Lung (tissue), 12 donors: ENCODE data around the gene GYS1. TPM values are rescaled to one million over a fixed set of nuclear protein-coding genes. Genes with fewer than 3 reads are reported as not detected.

Experiments
- ATAC-seq: fragments of 200-7000 bp; cut with Tn5 transposase; one replicate; pipeline ENCODE4 v1.9.1; 2020; ENCODE audit warnings: moderate number of reproducible peaks; ENCODE audit not compliant: insufficient read depth, low FRiP score
- DNase-seq, 3 donors: peaks; one replicate each; pipeline ENCODE4 v3.0.0-alpha.2; 2013 to 2017
- H3K27ac ChIP-seq, 2 donors: one replicate each; pipeline ENCODE4 v1.5.1; 2013; ENCODE audit warnings: mild to moderate bottlenecking in 2 of 2, moderate library complexity in 2 of 2, control low read depth in 1 of 2, inconsistent platforms in 1 of 2, low read depth in 1 of 2, low read length in 1 of 2
- H3K27me3 ChIP-seq, 3 donors: one replicate each; pipeline ENCODE4 v1.5.1; 2013; ENCODE audit warnings: low read length in 2 of 3; ENCODE audit not compliant: control insufficient read depth in 3 of 3, insufficient read depth in 3 of 3
- H3K36me3 ChIP-seq, 4 donors: one replicate each; pipeline ENCODE4 v1.5.1; 2013; ENCODE audit warnings: low read length in 4 of 4, mild to moderate bottlenecking in 1 of 4, moderate library complexity in 1 of 4; ENCODE audit not compliant: control insufficient read depth in 4 of 4, insufficient read depth in 4 of 4
- H3K4me1 ChIP-seq, 5 donors: one replicate each; pipeline ENCODE4 v1.5.1; 2013; ENCODE audit warnings: low read length in 5 of 5, mild to moderate bottlenecking in 2 of 5, moderate library complexity in 1 of 5; ENCODE audit not compliant: control insufficient read depth in 5 of 5, insufficient read depth in 5 of 5
- H3K4me3 ChIP-seq: one replicate; pipeline ENCODE4 v1.5.1; 2013; ENCODE audit warnings: mild to moderate bottlenecking, control low read depth, moderate library complexity
- H3K9ac ChIP-seq, 2 donors: one replicate each; pipeline ENCODE4 v1.5.1; 2013; ENCODE audit warnings: low read length in 2 of 2, control low read depth in 1 of 2; ENCODE audit not compliant: insufficient read depth in 1 of 2
- H3K9me3 ChIP-seq, 4 donors: one replicate each; pipeline ENCODE4 v1.5.1; 2013; ENCODE audit warnings: low read length in 3 of 4, mild to moderate bottlenecking in 1 of 4, moderate library complexity in 1 of 4; ENCODE audit not compliant: control insufficient read depth in 4 of 4, insufficient read depth in 3 of 4
- WGBS, 2 donors: extraction: QIAGEN DNeasy Blood & Tissue Kit; methylation state at CpG; one replicate each; pipeline ENCODE4 v1.1.7; 2013; 5-methylcytosine and 5-hydroxymethylcytosine counted together
- polyA plus RNA-seq, 2 donors: library from polyadenylated mRNA; stranded (reverse); fragments of 200-250 nt; gene quantifications; one replicate each; pipeline ENCODE4 v1.2.1, GENCODE V29; 2013
- total RNA-seq, 2 donors: library from RNA; depleted of rRNA in 1 of 2; stranded (reverse); fragments of >200 nt in 1 of 2; gene quantifications; one replicate each; pipeline ENCODE4 v1.2.1, GENCODE V29; 2014 to 2021
- TF ChIP-seq, protein P1 (sequence below): IDR thresholded peaks from 2 replicates; pipeline ENCODE4 v1.5.1; 2012; ENCODE audit warnings: mild to moderate bottlenecking; ENCODE audit errors: control extremely low read depth, extremely low read depth
- donor health status: control.
- donor health status: control.
- donor health status: Bipolar disorder and iron deficiency.
- donor health status: healthy.
- donor health status: DM: yes; HTN: yes; CAD: no.

GYS1 gene
- total and polyA plus RNA-seq, 4 donors, result 22.7 to 49.7 (median 31.9) TPM

DNA sequence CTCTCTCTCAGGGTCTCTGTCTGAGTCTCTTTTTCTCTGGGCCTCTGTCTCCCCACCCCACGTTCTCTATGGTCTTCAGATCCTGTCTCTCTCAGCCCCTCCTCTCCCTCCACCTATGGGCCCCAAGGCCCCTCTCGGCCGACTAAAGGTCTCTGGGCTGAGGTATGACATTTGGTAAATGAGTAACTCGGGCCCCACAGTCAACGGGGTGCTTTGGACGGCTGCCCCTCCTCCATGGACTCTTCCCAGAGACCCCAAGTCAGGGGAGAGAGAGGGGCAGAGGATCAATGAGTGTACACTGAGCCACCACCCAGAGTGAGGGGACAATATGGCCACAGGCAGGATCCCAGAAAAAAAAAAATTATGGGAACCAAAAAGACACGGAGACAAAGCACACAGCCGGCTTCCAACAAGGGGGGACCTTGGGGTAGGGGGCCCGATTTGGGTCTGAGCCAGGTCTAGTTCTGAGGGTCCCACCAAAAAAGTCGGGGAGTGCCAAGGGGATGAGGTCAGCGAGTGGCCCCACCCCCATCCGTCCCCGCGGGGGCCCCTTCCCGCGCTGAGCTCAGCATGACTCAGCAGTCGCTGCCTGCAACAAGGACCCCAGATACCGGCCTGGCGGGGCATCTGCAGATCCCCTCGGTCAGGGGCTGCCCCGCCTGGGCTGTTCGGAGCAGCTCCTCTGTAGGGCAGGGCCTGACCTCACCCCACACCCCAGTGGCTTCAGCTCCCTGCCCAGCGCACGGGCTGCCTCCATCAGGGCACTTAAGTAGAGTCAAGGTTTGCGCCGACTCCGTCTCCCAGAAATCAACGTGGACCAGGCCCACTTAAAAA, 29.5 kb downstream of the GYS1 start:
- Histone ChIP-seq H3K9ac (peak overlapping the region; percentile 46 to 83), H3K4me3 (no peak overlapping the region), H3K27me3 (no peaks in the 10 kb centered on the region), H3K4me1 (peaks cover 5 to 35% (median 16%) of the 10 kb centered on the region in 5 donors), H3K9me3 (no peaks in the 10 kb centered on the region), H3K36me3 (peaks cover 0 to 26% (median 9%) of the 10 kb centered on the region in 4 donors), H3K27ac (peak overlapping the region; percentile 80 to 92)
- WGBS, 2 donors, result 5 to 11% methylated on average over 28 of the region's 28 CpGs
- peak; percentile 77 to 85 (median 84) for DNase-seq
- TF ChIP-seq, protein P1, sequence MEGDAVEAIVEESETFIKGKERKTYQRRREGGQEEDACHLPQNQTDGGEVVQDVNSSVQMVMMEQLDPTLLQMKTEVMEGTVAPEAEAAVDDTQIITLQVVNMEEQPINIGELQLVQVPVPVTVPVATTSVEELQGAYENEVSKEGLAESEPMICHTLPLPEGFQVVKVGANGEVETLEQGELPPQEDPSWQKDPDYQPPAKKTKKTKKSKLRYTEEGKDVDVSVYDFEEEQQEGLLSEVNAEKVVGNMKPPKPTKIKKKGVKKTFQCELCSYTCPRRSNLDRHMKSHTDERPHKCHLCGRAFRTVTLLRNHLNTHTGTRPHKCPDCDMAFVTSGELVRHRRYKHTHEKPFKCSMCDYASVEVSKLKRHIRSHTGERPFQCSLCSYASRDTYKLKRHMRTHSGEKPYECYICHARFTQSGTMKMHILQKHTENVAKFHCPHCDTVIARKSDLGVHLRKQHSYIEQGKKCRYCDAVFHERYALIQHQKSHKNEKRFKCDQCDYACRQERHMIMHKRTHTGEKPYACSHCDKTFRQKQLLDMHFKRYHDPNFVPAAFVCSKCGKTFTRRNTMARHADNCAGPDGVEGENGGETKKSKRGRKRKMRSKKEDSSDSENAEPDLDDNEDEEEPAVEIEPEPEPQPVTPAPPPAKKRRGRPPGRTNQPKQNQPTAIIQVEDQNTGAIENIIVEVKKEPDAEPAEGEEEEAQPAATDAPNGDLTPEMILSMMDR, result no peak
- no peak for ATAC-seq

DNA sequence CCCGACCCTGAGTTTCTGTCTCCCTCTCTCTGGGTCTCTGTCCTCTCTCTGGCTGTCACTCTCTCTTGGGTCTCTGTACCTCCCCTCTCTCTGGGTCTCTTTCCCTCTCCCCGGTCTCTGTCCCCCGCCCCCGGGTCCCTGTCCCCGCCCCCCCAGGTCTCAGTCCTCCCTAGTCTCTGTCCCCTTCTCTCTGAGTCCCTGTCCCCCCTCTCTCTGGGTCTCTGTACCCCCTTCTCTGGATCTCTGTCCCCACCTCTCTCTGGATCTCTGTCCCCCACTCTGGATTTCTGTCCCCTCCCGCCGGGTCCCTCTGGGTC, 30.3 kb downstream of the GYS1 start:
- no peak for DNase-seq
- 27 to 40% methylated on average over 7 of the region's 7 CpGs for WGBS, 2 donors
- Histone ChIP-seq H3K27me3 (no peaks in the 10 kb centered on the region), H3K9me3 (no peaks in the 10 kb centered on the region), H3K4me1 (peaks cover 5 to 35% (median 16%) of the 10 kb centered on the region in 5 donors), H3K27ac (peak overlapping the region; percentile 1 to 92), H3K9ac (no peak overlapping the region), H3K36me3 (peaks cover 0 to 19% (median 9%) of the 10 kb centered on the region in 4 donors), H3K4me3 (no peak overlapping the region)
- no peak for ATAC-seq
- TF ChIP-seq, protein P1, result no peak

DNA sequence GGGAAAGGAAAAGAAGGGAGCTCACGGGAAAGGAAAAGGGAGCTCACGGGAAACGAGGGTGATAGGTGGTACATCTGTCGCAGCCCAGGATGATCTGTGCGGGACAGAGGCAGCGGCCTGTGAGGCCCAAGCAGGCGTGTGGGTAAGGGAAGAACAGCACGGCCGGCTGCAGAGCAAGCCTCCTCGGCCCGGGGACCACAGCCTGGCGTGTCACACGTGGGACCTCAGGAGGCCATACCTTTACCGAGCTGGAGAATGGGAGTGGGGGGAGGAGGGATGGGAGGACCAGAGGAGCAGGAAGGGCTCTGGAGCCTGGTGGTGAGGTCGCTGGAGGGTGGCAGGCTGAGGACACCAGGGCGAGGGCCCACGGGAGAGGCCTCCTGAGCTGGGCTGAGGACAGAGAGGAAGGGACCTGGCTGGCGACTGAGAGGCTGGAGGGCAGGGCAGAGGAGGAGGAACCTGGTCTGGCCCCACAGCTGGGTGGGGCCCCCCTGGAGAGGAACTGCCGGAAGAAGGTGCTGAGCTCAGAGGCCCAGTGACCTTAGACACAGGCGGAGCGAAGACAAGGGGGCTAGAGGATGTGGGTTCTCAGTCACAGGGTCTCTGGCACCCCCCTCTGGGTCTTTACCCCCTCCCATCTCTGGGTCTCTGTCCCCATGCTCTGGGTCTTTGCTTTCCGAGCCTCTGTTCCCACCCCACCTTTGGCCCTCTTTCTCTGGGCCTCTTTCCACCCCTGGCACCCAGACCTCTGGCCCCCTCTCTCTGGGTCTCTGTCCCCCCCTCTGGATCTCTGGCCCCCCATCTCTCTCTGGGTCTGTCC, 30.9 kb downstream of the GYS1 start:
- Histone ChIP-seq H3K27ac (peak overlapping the region; percentile 1 to 92), H3K9ac (no peak overlapping the region), H3K27me3 (no peaks in the 10 kb centered on the region), H3K4me3 (no peak overlapping the region), H3K9me3 (no peaks in the 10 kb centered on the region), H3K36me3 (peaks cover 0 to 13% (median 7%) of the 10 kb centered on the region in 4 donors), H3K4me1 (peaks cover 5 to 35% (median 16%) of the 10 kb centered on the region in 5 donors)
- TF ChIP-seq, protein P1, result no peak
- peak in 2 of 3 donors; percentile 40 to 53 for DNase-seq
- WGBS, 2 donors, result 32 to 47% methylated on average over 22 of the region's 22 CpGs
- ATAC-seq, result no peak
